NOMO-1 treated with DMSO at 0.1 percent for 48 hours (cell line): ENCODE measurements around the gene PLD3.
"Not testable (repeated sequence)": the region's sequence is repeated elsewhere in the genome, so short reads cannot be mapped to it uniquely, and the experiment has no call there.

ENCODE experiments used
- DNase-seq: peaks from one replicate; lab custom pipeline; 2025; ENCODE audit not compliant: unreplicated experiment; lab: John Stamatoyannopoulos, UW

Gene PLD3

DNA sequence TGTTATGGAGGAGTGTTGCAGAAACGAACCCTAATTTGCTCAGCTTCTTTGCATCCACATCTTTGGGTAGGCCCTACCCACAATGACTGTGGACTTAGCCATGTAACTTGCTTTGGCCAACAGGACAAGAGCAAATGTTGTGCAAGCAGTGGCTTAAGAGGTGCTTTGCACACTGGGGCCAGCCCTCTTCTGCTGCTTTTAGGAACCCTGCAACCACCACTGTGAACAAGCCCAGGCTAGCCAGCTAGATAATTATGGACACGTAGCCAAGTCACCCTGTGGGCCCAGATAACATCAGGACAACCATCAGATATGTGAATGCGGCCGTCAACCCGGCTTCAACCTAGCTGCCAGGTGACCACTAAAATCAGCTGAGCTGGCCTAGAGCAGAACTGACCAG, 17.4 kb upstream of the PLD3 start:
- DNase-seq = peak; percentile 77

DNA sequence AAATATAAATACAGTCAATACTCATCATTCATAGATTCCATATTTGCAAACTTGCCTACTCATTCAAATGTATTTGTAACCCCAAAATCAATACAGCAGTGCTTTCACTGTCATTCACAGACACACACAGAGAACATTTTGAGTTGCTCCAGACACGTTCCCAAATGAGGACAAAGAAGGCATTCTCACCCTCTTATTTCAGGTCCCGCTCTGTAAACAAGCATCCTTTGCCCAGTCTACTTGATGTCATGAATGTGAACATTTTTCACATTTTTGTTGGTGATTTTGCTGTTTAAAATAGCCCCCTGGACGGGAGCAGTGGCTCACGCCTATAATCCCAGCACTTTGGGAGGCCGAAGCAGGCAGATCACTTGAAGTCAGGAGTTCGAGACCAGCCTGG, 15.8 kb upstream of the PLD3 start:
- DNase-seq = no peak

DNA sequence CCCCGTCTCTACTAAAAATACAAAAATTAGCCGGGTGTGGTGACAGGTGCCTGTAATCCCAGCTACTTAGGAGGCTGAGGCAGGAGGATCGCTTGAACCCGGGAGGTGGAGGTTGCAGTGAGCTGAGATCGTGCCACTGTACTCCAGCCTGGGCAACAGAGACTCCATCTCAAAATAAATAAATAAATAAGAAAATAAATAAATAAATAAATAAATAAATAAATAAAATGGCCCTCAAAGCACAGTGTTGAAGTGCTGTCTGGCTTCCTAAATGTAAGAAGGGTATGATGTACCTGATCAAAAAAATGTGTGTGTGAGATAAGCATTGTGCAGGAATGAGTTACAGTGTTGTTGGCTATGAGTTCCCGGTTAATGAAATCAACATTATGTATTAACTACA, 15.4 kb upstream of the PLD3 start:
- DNase-seq = not testable (repeated sequence)

DNA sequence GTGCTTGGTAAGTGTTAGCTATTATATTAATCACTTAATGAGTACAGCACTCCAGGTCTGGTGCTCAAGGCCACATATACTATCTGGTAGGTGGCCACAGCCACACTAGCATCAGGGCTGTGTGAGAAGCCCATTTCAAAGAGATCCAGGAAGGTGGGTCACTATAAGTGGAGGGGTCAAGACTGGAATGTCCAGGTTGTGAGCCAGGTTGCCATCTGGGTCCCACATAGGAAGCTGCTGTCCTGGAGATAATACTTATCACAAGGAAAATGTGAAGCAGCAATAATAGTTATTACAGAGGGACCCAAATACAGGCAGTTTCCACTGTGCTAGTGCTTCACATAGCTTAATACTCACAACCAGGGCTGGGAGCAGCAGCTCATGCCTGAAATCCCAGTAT, 13.4 kb upstream of the PLD3 start:
- no peak for DNase-seq

DNA sequence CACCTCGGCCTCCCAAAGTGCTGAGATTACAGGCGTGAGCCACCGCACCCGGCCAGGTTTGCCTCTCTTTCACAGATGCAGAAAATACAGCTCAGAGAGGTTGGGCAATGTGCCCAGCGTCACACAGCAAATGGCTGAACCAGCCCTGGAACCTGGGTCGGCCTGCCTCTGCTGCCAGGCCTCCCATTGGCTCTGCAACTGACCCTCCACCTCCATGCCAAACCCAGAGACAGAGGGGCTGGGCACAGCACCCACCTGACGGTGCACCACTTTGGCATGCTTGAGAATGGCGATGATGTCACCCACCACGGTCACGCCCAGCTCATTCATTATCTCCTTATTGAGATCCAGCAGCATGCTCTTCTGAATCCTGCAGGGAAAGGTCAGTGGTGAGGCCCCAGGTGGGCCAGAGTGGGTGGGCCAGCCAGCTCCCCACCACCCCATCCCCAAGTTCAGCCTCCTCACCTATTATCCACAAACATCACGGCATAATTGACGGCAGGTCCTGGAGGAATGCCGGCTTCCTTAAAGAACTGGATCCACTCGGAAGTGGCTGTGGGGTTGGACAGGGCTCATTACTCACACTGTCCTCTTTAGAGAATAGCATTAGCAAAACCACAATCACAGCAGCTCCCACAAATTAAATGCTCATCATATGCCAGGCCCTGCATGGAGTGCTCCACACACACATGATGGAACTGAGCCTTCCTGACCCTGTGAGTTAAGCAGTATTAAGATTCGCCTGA, 12.5 kb upstream of the PLD3 start:
- no peak for DNase-seq

DNA sequence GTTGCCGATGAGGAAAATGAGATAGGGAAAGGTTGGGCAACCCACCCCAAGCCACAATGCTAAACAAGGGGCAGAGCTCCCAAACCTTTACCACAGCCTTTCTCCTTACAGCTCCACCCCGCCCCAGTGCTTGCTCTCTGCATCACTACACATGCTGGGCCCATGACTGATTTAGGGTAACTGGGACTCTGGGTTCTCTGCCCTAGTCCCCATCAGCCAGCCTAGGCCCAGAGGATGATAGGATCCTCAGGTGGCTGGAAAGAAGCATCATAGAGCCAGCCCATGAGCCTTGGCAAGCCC, 11.9 kb upstream of the PLD3 start:
- DNase-seq = no peak

DNA sequence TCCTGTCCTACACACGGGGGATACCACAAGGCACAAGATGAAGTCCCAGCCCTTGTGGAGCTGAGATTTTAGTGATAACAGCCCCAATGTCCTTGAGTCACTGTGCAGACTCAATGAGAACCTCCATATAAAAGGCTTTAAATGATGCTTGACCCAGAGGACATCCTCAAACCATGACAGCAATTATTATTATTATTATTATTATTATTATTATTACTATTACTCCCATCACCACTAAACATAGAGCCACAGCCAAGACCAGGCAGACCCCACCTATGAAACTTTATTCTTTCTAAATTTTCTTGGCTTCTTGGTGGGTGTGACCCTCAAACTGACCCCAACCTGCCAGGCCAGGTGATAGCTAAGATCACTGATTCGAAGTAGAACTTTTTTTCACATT, 11.4 kb upstream of the PLD3 start:
- no peak for DNase-seq

DNA sequence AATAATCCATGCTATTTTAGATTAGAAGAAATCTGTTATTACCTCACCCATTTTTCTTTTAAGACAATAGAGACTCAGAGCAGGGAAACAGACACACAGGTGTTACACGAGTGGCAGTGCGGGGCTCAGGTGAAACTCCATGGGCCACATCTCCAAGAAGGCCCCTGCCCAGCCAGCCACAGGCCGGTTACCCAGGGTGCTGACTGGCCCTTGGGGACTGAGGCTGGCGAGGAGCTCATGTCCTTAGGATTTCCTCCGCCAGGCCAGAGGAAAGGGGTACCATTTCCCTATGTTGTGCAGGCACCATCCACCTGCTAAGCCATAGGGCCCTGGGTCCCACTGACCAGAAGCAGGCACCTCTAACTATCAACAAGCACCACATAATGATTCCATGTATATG, 10.9 kb upstream of the PLD3 start:
- DNase-seq = no peak

DNA sequence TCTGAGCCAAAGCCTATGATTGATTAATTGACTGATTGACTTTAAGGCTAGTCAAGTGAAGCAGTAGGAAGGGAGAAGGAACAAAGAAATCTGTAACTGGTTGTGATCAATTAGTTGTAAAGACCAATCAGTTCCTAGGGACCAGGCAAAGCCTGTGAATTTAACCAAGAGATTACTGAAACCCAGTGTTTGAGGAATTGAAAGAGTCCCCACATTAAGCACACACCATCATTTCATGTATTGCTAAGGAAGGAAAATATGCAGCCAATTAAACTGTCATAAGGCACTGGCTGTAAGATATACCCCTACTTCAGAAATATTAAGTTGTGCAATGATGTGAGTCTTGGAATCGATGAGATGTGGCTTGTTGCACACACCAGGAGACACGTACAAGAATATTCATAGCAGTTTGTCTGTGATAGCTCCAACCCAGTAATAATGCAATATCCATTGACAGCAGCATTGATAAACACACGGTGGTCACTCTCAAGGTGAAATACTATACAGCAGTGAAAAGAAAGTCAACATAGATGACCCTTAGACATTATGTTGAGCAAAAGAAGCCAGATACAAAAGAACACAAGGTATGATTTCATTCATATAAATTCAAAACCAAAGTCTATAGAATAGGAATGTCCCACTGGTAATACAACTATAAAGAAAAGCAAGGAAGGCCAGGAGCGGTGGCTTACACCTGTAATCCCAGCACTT, 9.3 kb upstream of the PLD3 start:
- DNase-seq = peak; percentile 32

DNA sequence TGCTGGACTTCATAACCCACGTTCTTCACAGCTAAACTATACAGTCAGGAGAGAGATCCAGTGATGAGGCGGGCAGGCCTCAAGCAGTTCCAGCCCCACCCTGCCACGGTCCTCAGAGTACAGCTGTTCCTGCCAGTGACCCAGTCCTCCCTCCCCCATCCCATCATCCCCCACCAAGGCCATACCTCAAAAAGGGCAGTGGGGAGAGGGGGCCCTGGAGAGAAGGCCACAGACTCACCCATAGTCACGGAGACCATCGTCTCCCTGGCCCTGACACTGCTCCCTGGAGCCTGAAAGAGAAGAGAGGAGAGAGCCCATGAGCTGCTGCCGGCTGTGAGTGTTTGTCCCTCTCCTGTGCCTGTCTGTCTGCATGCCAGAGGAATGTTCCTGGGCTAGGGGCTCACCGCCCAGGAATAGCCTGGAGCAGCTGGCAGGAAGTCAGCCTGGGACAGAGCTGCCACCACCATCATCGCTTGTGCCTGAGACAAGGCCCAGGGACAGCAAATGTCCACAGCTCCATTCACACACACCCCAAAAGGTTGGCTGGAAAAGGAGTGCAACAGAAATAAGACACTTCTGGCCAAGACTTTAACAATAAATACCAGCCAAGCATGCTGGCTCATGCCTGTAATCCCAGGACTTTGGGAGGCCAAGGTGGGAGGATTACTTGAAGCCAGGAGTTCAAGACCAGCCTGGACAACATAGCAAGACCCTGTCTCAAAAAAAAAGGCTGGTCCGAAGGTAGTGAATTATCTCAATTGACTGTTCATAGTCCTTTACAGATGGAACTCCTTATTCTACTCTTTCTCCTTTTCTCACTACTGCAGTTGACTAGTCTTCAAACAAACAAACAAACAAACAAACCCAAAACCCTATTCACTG, 6.7 kb upstream of the PLD3 start:
- no peak for DNase-seq

DNA sequence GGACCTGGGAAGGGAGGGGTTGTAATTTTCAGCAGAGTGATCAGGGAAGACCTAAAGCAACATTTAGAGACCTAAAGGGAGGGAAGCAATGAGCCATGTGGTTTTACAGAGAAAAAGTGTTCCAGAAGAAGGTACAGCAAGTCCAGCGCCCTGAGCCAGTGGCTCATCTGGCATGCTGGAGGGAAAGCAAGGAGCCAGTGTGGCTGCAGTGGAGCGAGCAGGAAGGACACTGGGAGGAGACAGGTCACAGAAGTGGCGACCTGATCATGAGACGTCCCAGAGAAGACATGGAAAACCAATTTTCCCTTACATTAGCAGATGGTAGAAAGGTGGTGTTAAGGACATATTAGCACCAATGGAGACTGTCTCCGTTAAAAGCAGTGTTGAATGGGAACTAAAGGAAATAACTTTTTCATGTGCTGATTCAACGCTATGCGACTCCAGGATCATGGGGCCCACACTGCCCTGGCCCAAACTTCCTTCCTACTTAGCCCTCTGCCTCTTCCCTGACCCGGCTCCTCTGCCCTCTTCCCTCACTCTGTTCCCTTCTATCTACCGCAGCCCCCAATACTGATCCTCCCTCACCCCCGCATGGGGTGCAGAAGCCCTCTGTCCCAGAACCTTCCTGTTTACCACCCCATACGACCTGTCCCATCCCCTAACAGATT, 5.7 kb upstream of the PLD3 start:
- no peak for DNase-seq

DNA sequence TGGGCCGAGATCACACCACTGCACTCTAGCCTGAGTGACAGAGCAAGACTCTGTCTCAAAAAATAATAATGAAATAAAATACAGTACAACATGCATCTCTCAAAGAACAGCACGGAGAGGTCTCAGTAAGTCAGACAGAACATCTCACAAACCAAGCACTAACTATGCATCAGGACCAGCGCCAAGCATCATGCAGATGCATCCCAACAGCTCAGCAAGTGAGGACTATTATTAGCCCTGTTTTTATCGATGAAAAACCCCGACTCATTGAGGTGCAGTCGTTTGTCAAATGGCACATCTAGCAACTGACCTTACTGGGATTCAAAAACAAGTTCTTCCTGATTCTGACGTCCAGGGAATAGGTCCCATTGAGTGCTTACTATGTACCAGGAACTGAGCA, 4.1 kb upstream of the PLD3 start:
- DNase-seq = no peak

DNA sequence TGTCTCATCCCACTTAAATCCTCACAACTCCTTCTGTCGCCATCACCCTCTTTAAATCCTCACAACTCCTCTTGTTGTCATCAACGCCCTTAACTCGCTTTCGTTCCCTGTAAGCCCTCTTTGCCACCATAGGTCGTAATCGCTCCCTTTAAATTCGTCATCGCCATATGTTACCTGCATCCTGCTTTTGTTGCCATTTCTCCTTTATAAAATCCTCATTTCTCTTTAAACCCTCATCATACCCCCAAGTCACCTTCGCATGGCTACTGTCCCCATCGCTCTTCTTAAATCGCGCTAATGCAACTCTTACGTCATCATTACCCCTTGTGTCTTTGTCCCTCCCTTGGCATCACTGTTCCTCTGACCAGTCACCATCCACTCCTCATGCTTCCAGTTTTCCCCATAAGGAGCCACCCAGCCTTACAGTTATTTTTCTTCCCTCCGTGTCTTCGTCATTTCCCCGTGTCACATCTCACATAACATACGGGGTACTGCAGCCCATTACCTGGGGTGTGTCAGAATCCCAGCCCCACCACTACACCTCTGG, 539 bp downstream of the PLD3 start:
- peak; percentile 49 for DNase-seq

DNA sequence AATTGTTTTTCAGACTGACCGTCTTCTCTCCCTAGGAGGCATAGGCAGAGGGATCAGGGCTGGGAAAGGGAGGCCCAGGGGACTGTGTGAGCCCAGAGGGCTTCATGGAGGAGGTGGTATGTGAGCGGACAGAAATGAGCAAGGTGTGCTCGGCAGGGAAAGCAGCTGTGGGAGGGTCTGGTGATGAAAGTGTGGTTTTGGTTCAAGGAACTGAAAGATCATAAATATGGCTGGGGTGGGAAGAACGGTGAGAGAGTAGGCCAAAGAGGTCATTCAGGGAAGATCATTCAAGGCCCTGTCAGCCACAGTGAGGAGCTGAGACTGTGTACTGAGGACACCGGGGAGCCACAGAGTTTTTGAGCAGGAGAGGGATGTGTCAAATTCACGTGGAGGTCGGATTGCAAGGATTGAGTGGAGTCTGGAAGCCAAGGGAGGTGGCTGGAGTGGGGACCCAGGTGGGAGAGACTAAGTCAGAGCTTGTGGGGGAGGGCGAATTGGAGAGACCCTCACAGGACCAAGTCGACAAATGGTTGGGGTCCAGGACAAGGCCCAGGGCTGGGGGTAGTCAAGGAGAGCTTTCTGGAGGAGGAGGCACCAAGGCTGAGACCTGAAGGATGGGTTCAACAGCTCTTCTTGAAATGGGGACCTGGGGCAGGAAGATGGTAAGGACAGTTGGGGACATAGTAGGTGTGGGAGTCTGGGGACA, 7.6 kb downstream of the PLD3 start:
- DNase-seq = peak; percentile 34

DNA sequence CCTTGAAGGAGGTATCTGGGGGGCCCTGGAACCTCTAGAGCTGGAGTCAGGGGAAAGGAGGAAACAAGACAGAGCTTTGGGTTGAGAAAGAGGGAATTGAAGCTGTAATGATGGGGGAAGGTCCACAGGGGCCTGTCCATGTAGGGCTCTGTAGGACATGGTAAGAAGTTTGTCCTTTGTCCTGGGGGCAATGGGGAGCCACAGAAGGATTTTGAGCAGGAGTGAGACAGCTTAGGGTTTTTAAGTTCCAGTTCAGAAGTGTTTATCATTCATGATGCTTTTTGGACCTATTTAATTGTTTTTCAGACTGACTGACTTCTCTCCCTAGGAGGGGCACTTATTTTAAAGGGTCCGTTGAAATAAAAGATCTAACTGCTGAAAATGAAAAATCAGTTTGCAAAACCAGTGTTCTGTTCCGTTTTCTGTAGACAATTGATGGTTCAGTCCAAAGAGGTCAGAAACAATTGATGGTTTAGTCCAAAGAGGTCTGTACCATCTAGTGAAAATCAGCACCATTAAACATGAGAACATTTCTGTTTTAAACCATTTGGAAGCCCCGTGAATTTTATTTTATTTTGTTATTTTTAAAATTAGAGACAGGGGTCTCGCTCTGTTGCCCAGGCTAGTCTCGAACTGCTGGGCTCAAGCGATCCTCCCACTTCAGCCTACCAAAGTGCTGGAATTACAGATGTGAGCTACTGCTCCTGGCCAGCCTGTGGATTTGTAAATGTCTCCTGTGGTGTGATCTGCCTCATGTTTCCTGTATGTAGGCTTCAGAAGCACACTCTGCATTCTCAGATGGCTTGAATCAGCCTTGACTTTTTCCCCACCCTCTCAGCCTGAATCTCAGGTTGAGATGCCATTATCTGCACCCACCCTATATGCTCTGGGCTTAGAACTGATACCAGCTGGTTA, 8.4 kb downstream of the PLD3 start:
- DNase-seq = no peak

DNA sequence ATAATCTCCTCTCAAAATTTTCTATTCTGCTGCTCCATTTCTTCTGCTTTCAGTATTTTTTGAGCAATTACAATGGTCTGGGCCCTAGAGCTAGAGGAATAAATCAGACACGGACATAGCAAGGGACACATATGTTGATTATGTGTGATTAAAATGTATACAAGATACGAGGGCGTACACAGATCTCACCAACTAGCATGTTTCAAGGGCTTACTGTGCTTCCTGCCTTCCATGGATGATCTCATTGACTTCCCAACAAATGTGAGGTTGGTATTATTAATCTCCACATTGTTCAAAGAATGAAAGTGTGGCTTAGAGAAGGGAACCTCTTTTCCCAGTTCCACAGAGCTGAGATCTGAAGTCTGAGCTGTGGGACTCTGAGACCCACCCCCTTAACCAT, 9.1 kb downstream of the PLD3 start:
- no peak for DNase-seq

DNA sequence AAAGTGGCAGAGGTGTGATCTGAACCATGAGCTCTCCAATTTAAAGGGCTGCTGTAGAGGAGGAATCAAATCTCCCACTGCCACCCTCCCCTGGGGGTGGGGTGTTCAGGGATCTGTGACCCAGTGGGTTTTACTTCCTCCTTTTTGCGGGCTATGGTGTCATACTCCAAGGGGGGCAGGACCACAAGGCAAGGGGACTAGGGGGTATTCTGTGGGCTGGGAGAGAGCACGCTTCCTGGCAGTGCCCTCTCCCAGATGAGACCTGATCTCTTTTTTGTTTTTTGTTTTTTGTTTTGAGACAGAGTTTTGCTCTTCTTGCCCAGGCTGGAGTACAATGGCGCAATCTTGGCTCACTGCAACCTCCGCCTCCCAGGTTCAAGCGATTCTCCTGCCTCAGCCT, 10.3 kb downstream of the PLD3 start:
- peak; percentile 88 for DNase-seq

DNA sequence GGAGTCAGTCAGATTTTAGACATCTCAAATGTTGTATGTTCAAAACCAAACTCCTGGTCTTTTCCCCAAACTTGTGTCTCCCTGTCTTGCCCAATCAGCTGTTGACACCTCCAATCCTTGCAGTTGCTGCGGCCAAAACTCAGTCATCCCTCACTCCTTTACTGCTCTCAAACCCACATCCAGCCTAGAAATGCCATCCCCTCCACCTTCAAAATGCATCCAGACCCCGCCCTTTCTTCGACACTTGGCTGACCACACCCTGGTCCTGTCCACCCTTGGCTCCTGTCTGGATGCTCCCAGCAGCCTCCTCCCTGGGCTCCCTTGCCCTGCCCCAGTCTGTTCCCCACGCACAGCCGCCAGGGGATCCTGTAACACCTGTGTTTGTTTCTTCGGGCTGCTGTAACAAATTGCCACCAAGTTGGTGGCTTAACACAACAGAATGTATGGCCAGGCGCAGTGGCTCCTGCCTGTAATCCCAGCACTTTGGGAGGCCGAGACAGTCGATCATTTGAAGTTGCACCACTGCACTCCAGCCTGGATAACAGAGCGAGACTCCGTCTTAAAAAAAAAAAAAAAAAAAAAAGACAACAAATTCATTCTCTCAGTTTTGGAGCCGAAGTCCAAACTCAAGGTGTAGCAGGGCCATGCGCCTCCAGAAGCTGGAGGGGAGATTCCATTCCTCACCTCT, 11.7 kb downstream of the PLD3 start:
- DNase-seq = no peak

DNA sequence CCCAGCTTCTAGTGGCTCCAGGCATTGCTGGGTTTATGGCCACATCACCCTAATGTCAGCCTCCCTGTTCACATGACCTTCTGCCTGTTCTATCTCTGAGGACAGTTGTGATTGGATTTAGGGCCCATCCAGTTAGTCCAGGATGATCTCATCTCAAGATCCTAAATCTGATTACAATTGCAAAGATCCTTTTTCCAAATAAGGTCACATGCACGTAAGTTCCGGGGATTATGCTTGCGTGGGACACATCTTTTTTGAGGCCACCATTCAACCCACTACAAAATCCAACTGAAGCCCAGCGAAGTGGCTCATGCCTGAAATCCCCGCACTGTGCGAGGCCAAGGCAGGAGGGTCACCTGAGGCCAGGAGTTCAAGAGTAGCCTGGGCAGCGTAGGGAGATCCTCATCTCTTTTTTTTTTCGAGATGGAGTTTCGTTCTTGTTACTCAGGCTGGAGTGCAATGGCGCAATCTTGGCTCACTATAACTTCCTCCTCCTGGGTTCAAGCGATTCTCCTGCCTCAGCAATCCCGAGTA, 12.3 kb downstream of the PLD3 start:
- DNase-seq = peak; percentile 30
